Measurements from ENCODE around the gene CTNNA2.

CTNNA2 gene

GRCh38 chr2:79980816-79981215 is 468.0 kb downstream of the CTNNA2 start:
- DNase-seq (ENCODE audit: low read depth, low spot score): no peak

- no peak for DNase-seq (ENCODE audit: low read depth, low spot score)
Measured at GRCh38 chr2:79981316-79981715, 468.5 kb downstream of the CTNNA2 start.

DNA sequence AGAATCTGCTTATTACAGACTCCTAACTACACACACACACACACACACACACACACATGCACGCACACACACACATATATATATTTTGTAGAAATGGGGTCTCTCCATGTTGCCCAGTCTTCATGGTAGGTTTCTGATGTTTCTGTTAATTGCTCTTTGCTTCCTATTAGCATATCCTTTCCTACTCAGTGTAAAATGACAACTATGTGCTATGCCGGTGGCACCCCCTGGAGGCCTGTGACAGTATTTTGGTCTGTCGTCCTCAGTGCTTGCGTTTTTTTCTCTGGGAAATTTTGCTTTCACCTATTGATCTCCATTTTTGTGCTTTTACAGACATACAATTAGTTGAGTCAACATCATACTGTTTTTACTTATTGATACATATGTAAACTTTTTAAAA is 469.6 kb downstream of the CTNNA2 start:
- DNase-seq (ENCODE audit: low read depth, low spot score): no peak

- no peak for DNase-seq (ENCODE audit: low read depth, low spot score)
Measured at GRCh38 chr2:79984476-79984875, 471.6 kb downstream of the CTNNA2 start.

GRCh38 chr2:79985145-79985544 is 472.3 kb downstream of the CTNNA2 start:
- no peak for DNase-seq (ENCODE audit: low read depth, low spot score)

DNA sequence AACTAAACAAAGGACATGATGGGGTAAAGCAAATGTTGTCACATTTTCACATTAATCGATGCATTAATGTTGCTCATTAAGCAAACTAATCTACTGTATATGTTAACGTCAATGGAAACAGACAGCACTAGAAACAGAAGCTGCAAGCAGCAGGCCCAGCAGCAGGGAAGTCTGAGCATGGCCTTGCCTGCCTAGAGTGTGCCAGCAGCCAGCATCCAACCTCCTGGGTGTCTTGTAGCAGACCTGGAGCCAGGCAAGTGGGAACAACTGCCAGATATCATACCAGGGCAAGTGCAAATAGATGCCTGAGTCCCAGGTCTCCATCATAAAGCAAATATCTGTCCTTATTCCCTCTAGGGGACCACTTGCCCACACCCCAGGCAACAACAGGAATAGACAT is 472.7 kb downstream of the CTNNA2 start:
- DNase-seq (ENCODE audit: low read depth, low spot score): no peak

DNA sequence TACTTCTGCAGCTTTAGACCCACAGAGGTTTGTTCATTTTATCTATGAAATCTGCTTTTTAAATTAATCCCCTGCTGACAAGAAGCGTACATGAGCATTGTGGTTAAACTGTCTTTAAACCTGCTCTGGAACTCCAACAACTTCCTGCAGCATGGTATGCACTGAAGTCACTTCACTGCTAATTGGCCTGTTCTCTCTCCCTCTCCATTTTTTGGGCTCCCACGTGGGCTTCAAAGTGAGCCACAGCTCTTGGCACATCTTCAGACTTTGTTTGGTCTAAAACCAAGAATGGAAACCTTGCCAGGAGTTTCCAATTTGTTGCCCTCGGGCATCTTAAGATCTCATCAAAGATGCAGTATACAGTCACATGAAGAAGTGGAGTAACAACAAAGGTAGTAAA is 480.3 kb downstream of the CTNNA2 start:
- DNase-seq (ENCODE audit: low read depth, low spot score): no peak

GRCh38 chr2:79994161-79994560 is 481.3 kb downstream of the CTNNA2 start:
- DNase-seq (ENCODE audit: low read depth, low spot score): no peak

DNA sequence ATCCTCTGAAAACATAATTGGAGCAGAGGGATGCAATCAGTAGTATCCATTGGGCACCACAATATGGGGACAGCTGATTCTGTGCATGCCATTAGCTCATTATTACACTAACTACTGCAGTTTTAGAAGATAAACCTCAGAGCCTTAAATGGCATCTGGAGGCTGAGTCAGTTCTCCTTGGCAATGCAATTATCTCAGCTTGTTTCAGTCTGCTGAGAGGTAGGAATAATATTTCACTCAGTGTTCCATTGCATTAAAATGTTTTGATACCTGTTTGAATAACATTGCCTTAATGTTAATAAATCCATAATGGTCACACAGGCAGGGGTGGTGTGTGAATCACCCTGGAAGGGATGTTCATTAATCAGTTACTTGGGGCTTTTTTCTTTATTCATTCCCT is 482.1 kb downstream of the CTNNA2 start:
- DNase-seq (ENCODE audit: low read depth, low spot score): no peak

GRCh38 chr2:79996709-79997108 is 483.9 kb downstream of the CTNNA2 start:
- DNase-seq (ENCODE audit: low read depth, low spot score): no peak

DNA sequence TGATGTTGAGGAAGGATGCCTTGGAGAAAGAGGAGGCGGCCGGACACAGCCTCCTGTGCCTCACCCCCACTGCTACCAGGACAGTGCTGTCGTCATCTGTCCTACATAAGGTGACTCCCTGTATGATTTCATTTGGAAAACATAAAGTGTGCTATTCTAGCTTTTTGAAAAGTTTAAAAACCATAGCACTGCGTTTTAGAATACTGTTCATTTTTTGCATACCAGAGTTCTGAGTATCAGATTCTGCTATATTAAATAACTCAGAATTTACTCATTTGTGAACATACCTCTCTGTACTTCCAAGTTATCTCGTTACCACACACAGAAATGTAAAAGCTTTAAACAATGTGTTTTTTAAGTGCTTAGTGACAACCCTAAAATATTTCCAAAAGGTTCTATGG is 488.9 kb downstream of the CTNNA2 start:
- no peak for DNase-seq (ENCODE audit: low read depth, low spot score)

- DNase-seq (ENCODE audit: low read depth, low spot score): no peak
Measured at GRCh38 chr2:80002112-80002511, 489.3 kb downstream of the CTNNA2 start.

GRCh38 chr2:80002568-80003157 is 489.8 kb downstream of the CTNNA2 start:
- DNase-seq (ENCODE audit: low read depth, low spot score): no peak

DNA sequence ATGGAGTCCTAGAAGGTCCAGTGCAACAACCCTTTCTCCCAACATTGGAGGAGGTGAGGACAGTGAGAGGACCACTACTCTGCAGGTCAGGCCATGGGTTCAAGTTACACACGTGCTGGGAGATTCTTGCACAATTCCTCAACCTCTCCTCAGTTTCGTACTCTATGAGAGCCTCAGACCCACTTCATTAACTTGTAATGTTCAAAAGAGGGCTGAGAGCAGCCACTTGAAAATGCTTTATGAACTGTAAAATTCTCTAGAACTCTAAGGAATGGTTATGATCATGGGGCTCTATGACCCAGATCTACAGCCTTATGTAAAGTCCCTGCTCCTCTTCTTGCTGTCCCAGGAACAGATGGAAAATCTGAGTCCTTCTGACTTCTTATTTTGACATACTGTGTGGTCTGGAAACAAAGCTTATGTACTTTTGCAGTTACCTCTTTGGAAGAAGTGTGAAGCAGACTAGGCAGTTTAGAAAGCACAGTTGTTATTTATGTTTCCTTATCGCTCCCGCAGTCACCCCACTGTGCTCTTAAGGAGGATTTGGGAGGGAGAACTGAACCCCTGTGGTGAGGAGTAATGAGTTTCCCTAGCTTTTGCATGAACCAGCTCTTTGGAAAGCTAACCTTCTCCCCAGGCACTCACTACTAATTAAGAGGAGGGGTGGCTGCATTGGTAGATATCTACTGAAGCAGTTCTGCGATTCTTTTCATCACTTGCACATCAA is 495.1 kb downstream of the CTNNA2 start:
- no peak for DNase-seq (ENCODE audit: low read depth, low spot score)

DNA sequence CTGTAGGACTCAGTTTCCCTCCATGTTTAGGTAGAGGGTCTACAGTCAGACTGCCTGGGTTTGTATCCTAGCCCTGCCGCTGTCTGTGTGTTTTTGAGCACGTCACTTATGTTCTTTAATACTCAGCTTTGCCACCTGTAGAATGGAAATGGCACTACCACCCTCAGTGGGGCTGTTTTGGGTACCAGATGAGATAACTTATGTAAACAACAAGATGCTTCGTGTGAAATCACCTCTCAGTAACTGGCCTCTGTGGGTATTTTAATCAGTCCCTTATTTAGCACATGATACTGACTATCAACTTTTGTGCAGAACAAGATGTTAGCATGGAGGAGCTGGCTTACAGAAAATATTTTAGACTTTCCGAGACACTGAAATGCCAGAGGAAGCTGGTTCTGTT is 495.7 kb downstream of the CTNNA2 start:
- DNase-seq (ENCODE audit: low read depth, low spot score): no peak

- DNase-seq (ENCODE audit: low read depth, low spot score): no peak
Measured at GRCh38 chr2:80009211-80009610, 496.4 kb downstream of the CTNNA2 start.

DNA sequence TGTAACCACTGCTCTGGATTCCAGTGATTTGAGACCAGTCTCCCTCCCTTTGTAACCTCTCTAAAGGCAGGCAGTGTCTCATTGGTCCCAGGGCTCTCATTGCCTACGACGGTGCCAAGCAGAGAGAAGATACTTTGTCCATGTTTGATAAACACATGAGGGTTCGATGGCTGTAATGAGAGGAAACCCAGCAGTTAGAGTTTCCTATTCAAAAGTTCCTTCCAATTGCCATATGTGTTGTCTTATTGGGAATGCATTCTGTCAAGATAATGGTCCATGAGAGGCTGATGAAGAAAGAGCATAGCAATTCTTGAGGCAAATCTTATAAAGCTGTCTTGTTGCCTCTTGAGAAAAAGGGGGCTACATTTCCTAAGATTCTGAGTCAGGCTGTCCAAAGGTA is 499.2 kb downstream of the CTNNA2 start:
- DNase-seq (ENCODE audit: low read depth, low spot score): no peak

- DNase-seq (ENCODE audit: low read depth, low spot score): no peak
Measured at GRCh38 chr2:80014637-80015036, 501.8 kb downstream of the CTNNA2 start.

DNA sequence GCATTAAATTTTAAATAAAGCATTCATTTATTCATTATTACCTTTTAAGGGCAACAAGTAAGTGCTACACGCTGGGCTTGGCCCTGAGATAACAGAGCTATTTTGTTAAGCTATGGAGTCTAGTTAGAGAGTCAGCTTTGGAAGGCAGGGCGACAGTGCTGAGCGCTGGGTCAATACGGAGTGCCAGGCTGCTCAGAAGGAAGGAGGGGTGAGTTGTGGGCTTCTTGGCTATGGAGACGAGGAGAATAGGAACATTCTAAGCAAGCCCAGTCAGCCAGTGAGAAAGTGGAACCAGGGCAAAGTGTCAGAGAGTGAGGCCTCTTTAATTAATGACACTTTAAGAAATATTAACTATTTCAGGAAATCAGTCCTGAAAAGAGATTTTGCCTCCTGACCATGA is 503.3 kb downstream of the CTNNA2 start:
- no peak for DNase-seq (ENCODE audit: low read depth, low spot score)

DNA sequence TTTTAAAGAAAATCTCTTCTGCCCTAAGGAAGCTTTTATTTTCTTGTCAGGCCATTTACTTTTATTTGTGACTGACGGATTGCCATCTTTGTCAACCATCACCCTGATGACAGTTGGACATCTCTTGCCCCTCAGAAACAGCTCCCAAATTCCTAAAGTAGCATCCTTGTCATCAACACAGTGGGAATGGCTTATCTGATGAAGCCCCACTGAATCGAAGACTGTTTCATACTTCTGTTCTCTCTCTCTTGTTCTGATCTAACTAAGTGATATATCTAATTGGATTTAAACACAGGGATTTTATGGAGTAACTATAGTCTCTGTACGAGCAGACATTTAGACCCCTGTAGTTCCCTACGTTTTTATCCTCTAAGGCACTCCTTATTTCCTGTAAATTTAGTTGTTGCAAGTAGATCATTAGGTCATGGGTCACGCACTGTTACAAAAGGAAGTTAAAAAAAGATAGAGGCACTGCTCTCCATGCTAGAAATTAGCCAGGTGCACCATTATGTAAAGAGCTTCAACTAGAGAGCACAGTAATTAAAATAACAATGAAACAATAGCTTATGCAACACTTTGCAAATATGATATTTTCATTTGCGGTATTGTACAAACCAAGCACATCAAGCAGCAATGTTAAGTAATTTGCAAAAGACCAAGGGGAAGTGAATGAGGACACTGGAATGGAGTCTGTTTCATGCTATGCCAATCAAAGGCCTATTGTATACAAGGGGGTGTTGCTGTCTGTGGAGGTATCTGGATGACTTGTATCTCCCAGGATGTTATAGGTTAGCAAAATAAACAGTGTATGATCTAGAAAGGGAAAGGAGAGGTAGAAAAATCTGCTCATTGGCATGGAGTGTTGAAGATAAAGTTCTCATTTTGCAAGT is 507.0 kb downstream of the CTNNA2 start:
- no peak for DNase-seq (ENCODE audit: low read depth, low spot score)

- DNase-seq (ENCODE audit: low read depth, low spot score): no peak
Measured at GRCh38 chr2:80022018-80022417, 509.2 kb downstream of the CTNNA2 start.

DNA sequence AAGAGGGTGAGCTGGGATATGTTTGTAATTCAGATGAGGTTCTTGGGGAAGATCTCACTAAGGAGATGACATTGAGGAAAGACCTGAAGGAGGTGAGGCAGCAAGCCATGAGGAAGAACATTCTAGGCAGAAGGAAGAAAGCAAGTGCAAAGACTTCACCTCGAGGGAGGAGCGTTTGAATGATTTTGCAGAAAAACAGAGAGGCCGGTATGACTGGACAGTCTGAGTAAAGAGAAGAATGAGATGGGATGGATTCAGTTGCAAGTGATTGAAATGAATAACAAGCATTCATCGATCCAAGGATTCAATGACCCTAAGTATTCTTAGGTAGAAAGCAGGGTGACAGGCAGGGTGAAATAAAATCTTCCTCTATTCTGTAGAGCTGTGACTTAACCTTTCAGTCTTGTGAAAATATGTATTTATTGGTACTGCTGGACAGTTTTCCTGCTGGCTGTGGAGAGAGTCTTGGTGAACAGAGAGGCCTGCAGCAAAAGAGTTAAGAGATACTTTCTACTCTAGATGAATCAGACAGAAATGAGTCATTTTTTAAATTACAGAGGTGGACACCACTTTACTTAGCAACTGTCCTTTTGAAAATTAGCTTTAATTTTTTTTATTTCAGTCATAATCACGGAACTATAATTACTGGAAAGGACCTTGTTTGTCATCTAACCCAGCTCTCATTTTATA is 513.3 kb downstream of the CTNNA2 start:
- no peak for DNase-seq (ENCODE audit: low read depth, low spot score)

Measured in activated naive CD8-positive, alpha-beta T cell treated with anti-CD3 and anti-CD28 coated beads, Interleukin-2, amount 50 U/mL, for 16 hours (primary cell).